Hepatocyte (in vitro differentiated cells): Measurements from ENCODE around the gene TJP2. TPM values are rescaled to one million over a fixed set of nuclear protein-coding genes. Genes with fewer than 3 reads are reported as not detected.

ENCODE experiments used
- DNase-seq: peaks from one replicate; pipeline ENCODE4 v3.0.0-alpha.2; 2016; ENCODE audit warnings: low spot score
- H2AFZ ChIP-seq: fragments of 200-600 bp; sonication (generic); 2 replicates; pipeline ENCODE4 v1.6.0; 2016; ENCODE audit warnings: antibody characterized with exemption, mild to moderate bottlenecking
- H3K27ac ChIP-seq: fragments of 200-600 bp; sonication (generic); 2 replicates; pipeline ENCODE4 v1.5.1; 2016; ENCODE audit warnings: mild to moderate bottlenecking
- H3K27me3 ChIP-seq: fragments of 200-600 bp; sonication (generic); 2 replicates; pipeline ENCODE4 v1.6.1; 2016
- H3K36me3 ChIP-seq: fragments of 200-600 bp; sonication (generic); replicated peaks from 2 replicates; pipeline ENCODE4 v1.5.1; 2016; ENCODE audit warnings: low read depth; ENCODE audit not compliant: insufficient read depth
- H3K4me1 ChIP-seq: fragments of 200-600 bp; sonication (generic); 2 replicates; pipeline ENCODE4 v1.5.1; 2016; ENCODE audit warnings: mild to moderate bottlenecking, moderate library complexity; ENCODE audit not compliant: insufficient read depth
- H3K4me2 ChIP-seq: fragments of 200-600 bp; sonication (generic); 2 replicates; pipeline ENCODE4 v1.6.0; 2016
- H3K4me3 ChIP-seq: fragments of 200-600 bp; sonication (generic); 2 replicates; pipeline ENCODE4 v1.5.1; 2016; ENCODE audit warnings: mild to moderate bottlenecking
- H3K79me2 ChIP-seq: fragments of 200-600 bp; sonication (generic); 2 replicates; pipeline ENCODE4 v1.6.0; 2017; ENCODE audit warnings: mild to moderate bottlenecking
- H3K9me2 ChIP-seq: fragments of 200-600 bp; sonication (generic); replicated peaks from 2 replicates; pipeline ENCODE4 v1.6.0; 2017; ENCODE audit warnings: mild to moderate bottlenecking; ENCODE audit not compliant: insufficient read depth
- H3K9me3 ChIP-seq: fragments of 200-600 bp; sonication (generic); 2 replicates; pipeline ENCODE4 v1.5.1; 2016; ENCODE audit warnings: low read depth, mild to moderate bottlenecking
- H4K20me1 ChIP-seq: fragments of 200-600 bp; sonication (generic); 2 replicates; pipeline ENCODE4 v1.6.0; 2016; ENCODE audit warnings: mild to moderate bottlenecking; ENCODE audit not compliant: insufficient read depth, poor library complexity, severe bottlenecking
- EZH2 ChIP-seq: fragments of 200-600 bp; sonication (generic); IDR thresholded peaks from 2 replicates; pipeline ENCODE4 v1.6.1; 2016; ENCODE audit warnings: antibody characterized with exemption, mild to moderate bottlenecking, borderline replicate concordance
- EZH2phosphoT487 ChIP-seq: fragments of 200-600 bp; sonication (generic); IDR thresholded peaks from one replicate; pipeline ENCODE4 v1.6.1; 2018; ENCODE audit warnings: antibody characterized with exemption, mild to moderate bottlenecking, low read depth, moderate library complexity; ENCODE audit not compliant: unreplicated experiment, severe bottlenecking
- WGBS: methylation state at CpG from one replicate; pipeline ENCODE4 v1.1.6; 2016; ENCODE audit warnings: low lambda C conversion rate; ENCODE audit errors: missing lambda C conversion rate; 5-methylcytosine and 5-hydroxymethylcytosine counted together
- polyA plus RNA-seq: library from polyadenylated mRNA; unstranded; fragments of >200 nt; fragmentation: Nextera tagmentation; extraction: Ambion mirVana; gene quantifications from 2 replicates; pipeline ENCODE4 v1.2.1, GENCODE V29; 2016
- total RNA-seq: library from RNA; depleted of rRNA; stranded (reverse); fragments of >200 nt; gene quantifications from 2 replicates; pipeline ENCODE4 v1.2.3, GENCODE V29; 2014
- TF ChIP-seq, protein P1 (sequence below): fragments of 200-600 bp; sonication (generic); IDR thresholded peaks from 2 replicates; pipeline ENCODE4 v1.5.1; 2016; ENCODE audit warnings: antibody characterized with exemption, mild to moderate bottlenecking; ENCODE audit not compliant: poor library complexity

Gene TJP2
- total and polyA plus RNA-seq, 2 experiments from 2014 or later: 67.2 to 131 TPM

DNA sequence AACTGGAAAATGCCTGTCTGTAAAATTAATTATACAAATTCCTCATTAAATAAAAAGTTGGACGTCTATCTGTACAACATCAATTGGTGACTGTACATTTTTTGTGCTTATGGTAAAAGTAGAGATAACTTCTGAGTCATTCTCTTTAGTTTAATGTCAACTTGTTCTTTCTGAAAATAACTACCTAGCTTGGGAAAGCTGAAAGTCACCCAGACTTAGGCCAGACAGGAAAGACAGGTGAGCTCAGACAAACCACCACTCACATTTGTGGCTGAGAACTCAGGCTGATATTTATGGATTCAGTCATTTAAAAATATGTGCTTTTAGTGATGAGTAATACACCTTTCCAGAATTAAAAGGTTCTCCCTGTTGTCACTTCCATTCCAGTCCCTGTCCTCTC is 119.1 kb downstream of the TJP2 start:
- H3K4me1 ChIP-seq: peaks cover 12% of the 10 kb centered on the region
- no peaks in the 10 kb centered on the region for H3K9me3 ChIP-seq
- H3K27ac ChIP-seq: no peak overlapping the region
- WGBS: 46% methylated on average over 1 of the region's 1 CpG
- no peaks in the 10 kb centered on the region for H4K20me1 ChIP-seq
- no peak for DNase-seq
- H3K36me3 ChIP-seq: no peaks in the 10 kb centered on the region
- H3K27me3 ChIP-seq: no peaks in the 10 kb centered on the region
- no peaks in the 10 kb centered on the region for H3K79me2 ChIP-seq
- no peak overlapping the region for H2AFZ ChIP-seq
- TF ChIP-seq, protein P1, sequence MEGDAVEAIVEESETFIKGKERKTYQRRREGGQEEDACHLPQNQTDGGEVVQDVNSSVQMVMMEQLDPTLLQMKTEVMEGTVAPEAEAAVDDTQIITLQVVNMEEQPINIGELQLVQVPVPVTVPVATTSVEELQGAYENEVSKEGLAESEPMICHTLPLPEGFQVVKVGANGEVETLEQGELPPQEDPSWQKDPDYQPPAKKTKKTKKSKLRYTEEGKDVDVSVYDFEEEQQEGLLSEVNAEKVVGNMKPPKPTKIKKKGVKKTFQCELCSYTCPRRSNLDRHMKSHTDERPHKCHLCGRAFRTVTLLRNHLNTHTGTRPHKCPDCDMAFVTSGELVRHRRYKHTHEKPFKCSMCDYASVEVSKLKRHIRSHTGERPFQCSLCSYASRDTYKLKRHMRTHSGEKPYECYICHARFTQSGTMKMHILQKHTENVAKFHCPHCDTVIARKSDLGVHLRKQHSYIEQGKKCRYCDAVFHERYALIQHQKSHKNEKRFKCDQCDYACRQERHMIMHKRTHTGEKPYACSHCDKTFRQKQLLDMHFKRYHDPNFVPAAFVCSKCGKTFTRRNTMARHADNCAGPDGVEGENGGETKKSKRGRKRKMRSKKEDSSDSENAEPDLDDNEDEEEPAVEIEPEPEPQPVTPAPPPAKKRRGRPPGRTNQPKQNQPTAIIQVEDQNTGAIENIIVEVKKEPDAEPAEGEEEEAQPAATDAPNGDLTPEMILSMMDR: no peak
- no peak for TF ChIP-seq EZH2
- TF ChIP-seq EZH2phosphoT487: no peak
- no peaks in the 10 kb centered on the region for H3K9me2 ChIP-seq
- no peak overlapping the region for H3K4me2 ChIP-seq
- H3K4me3 ChIP-seq: no peak overlapping the region

DNA sequence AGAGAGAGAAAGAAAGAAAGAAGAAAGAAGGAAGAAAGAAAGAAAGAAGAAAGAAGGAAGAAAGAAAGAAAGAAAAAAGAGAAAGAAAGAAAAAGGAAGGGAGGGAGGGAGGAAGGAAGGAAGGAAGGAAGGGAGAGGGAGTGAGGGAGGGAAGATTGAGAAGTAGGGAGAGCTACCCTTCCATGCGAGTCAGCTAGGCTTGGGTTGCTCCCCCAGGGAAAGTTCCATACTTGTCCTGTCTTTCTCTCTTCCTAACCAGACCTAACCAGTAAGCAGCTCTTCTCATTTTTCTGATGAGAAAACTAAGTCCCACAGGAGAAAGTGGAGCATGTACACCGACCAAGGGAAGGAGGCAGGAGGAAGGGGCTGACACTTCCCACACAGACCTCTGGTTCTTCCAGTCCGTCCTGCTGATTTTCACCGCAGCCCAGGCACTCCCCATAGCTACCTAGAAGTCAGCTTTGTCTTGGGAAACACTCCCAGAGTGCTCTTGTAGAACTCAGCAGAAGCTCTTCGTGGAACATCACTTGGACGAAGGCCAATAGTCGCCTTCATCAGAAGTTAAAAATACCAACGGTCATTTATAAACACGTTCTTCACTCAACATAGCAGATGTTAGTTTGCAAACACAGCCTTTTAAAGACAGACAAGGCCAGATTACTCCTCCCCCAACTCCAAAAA is 121.9 kb downstream of the TJP2 start:
- H3K4me2 ChIP-seq: peak overlapping the region; percentile 42
- H3K79me2 ChIP-seq: no peaks in the 10 kb centered on the region
- H3K4me1 ChIP-seq: peaks cover 12% of the 10 kb centered on the region
- no peaks in the 10 kb centered on the region for H3K9me2 ChIP-seq
- H2AFZ ChIP-seq: peak overlapping the region; percentile 16
- H3K27me3 ChIP-seq: no peaks in the 10 kb centered on the region
- DNase-seq: peak; percentile 41
- 60% methylated on average over 9 of the region's 9 CpGs for WGBS
- no peak for TF ChIP-seq EZH2phosphoT487
- TF ChIP-seq, protein P1: no peak
- TF ChIP-seq EZH2: no peak
- no peak overlapping the region for H3K27ac ChIP-seq
- H4K20me1 ChIP-seq: no peaks in the 10 kb centered on the region
- H3K4me3 ChIP-seq: no peak overlapping the region
- no peaks in the 10 kb centered on the region for H3K9me3 ChIP-seq
- no peaks in the 10 kb centered on the region for H3K36me3 ChIP-seq

DNA sequence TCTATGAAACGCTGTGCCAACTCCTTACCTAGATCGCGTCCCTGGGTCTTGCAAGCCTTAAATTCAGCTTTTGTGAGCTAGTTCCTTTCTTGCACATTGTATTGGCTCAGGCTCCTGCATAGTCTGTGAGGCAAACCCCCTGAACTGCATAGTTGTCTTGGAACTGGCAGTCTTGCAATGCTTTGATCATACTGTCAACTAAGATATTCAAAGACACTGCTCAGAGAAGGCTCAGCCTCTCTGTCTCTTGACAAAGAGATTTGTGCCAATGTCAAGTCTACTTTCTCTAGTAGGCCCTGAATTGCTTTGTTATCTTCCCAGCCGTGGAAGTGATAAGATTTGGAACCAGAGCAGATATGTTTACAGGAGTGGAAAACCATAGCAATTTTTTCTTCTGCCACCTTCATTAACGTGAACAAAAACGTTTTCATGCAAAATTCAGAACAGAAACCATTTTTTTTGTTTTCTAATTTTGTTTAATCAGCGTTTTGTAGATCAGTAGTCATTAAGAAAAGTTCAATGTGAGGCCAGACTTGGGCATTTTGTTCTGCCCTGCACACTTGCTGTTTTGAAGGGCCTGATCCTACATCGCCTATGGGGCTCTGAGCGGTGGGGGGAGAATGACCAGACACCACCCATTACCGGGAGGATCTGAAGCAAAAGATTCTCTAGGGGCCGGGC is 123.4 kb downstream of the TJP2 start:
- Histone ChIP-seq H3K9me2 (no peaks in the 10 kb centered on the region), H3K27ac (no peak overlapping the region), H3K27me3 (no peaks in the 10 kb centered on the region), H3K9me3 (no peaks in the 10 kb centered on the region), H3K4me2 (no peak overlapping the region), H3K4me1 (peaks cover 12% of the 10 kb centered on the region), H2AFZ (no peak overlapping the region), H3K4me3 (no peak overlapping the region), H3K36me3 (no peaks in the 10 kb centered on the region), H4K20me1 (no peaks in the 10 kb centered on the region), H3K79me2 (no peaks in the 10 kb centered on the region)
- WGBS: 61% methylated on average over 11 of the region's 11 CpGs
- no peak for DNase-seq
- no peak for TF ChIP-seq EZH2
- TF ChIP-seq, protein P1: no peak
- no peak for TF ChIP-seq EZH2phosphoT487
